ENCODE results near the gene SOCS7. TPM values are rescaled to one million over a fixed set of nuclear protein-coding genes. Genes with fewer than 3 reads are reported as not detected.

SOCS7 gene
- total RNA-seq, 1 experiment from 2014 or later = 7.4 TPM

DNA sequence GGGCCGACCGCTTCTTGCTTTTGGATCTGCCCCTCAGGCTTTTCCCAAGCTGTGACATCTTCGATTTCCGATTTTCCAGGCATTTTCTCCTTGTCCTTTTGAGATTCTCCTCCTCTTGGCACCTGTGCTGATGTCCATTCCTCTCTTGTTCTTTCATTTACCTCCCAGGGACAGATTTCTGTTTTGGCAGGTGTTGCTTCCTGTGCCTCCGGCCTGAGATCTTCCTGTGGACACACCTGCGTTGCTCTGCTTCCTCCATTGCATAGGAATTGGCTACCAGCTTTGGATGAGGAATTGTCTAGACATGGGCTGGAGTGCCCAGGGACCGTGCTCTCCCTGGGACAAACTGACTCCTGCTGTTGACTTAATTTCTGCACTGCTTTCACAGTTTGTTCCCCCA lies 23.0 kb upstream of the SOCS7 start:
- ChIA-PET POLR2A (ENCODE audit: unreplicated experiment) (no interaction called here), CTCF (interaction anchor here (0.7 kb wide), 1 partner anchor 90 kb away, joined by 3 read pairs; no protein-coding TSS in a partner anchor)
- Histone ChIP-seq H3K9ac (ENCODE audit: low read length) (no peak overlapping the region), H3K4me2 (ENCODE audit: low read length) (no peak overlapping the region), H3K79me2 (ENCODE audit: low read length) (no peaks in the 10 kb centered on the region), H3K27ac (ENCODE audit: low read length) (no peak overlapping the region), H2AFZ (ENCODE audit: low read length) (no peak overlapping the region), H4K20me1 (ENCODE audit: low read length) (no peaks in the 10 kb centered on the region), H3F3A (ENCODE audit: low read length, unreplicated experiment) (no peaks in the 10 kb centered on the region), H3K36me3 (ENCODE audit: low read depth, low read length) (no peaks in the 10 kb centered on the region), H3K27me3 (ENCODE audit: low read length) (no peaks in the 10 kb centered on the region), H3K4me1 (ENCODE audit: insufficient read depth, low read length) (no peaks in the 10 kb centered on the region), H3K9me2 (replicated peaks; ENCODE audit: low read length) (no peaks in the 10 kb centered on the region), H3K4me3 (ENCODE audit: low read length) (no peak overlapping the region), H3K9me3 (ENCODE audit: low read length) (no peaks in the 10 kb centered on the region)
- intact Hi-C loops (cut with micrococcal nuclease) = no loop called here
- no TSS peak for BruUV-seq (replicated peaks)
- ATAC-seq (no peak; the same call in 1 of the 2 replicates), DNase-seq (no peak)
- TF ChIP-seq EZH2phosphoT487 (IDR thresholded peaks at IDR 0.05; ENCODE audit: borderline replicate concordance, low read length) = no peak
- TF ChIP-seq, protein P1, sequence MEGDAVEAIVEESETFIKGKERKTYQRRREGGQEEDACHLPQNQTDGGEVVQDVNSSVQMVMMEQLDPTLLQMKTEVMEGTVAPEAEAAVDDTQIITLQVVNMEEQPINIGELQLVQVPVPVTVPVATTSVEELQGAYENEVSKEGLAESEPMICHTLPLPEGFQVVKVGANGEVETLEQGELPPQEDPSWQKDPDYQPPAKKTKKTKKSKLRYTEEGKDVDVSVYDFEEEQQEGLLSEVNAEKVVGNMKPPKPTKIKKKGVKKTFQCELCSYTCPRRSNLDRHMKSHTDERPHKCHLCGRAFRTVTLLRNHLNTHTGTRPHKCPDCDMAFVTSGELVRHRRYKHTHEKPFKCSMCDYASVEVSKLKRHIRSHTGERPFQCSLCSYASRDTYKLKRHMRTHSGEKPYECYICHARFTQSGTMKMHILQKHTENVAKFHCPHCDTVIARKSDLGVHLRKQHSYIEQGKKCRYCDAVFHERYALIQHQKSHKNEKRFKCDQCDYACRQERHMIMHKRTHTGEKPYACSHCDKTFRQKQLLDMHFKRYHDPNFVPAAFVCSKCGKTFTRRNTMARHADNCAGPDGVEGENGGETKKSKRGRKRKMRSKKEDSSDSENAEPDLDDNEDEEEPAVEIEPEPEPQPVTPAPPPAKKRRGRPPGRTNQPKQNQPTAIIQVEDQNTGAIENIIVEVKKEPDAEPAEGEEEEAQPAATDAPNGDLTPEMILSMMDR (conservative IDR thresholded peaks at IDR 0.05; ENCODE audit: low read depth, low read length) = no peak

DNA sequence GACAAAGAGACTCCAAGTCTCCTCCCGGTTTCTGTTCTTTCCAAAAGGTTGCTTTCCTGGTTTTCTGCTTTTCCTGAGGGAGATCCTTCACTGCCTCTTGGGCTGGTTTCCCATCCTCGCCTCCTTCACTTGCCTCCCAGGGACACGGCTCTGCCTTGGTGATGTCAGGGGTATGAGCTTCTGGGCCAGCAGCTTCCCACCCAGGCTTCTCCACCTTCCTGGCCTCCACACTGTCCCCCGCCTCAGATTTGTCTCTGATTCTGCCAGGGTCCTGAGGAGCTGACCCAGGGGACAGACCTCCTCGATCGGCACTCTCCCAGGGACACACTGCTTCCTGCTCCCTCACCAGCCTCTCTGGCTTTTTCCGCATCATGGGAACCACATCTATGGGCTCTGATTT lies 22.4 kb upstream of the SOCS7 start:
- Histone ChIP-seq H3K27me3 (ENCODE audit: low read length) (no peaks in the 10 kb centered on the region), H3K36me3 (ENCODE audit: low read depth, low read length) (no peaks in the 10 kb centered on the region), H3K79me2 (ENCODE audit: low read length) (no peaks in the 10 kb centered on the region), H3K4me1 (ENCODE audit: insufficient read depth, low read length) (no peaks in the 10 kb centered on the region), H3K9me2 (replicated peaks; ENCODE audit: low read length) (no peaks in the 10 kb centered on the region), H3K9ac (ENCODE audit: low read length) (no peak overlapping the region), H4K20me1 (ENCODE audit: low read length) (no peaks in the 10 kb centered on the region), H3K4me3 (ENCODE audit: low read length) (no peak overlapping the region), H3F3A (ENCODE audit: low read length, unreplicated experiment) (no peaks in the 10 kb centered on the region), H3K9me3 (ENCODE audit: low read length) (no peaks in the 10 kb centered on the region), H3K27ac (ENCODE audit: low read length) (no peak overlapping the region), H2AFZ (ENCODE audit: low read length) (no peak overlapping the region), H3K4me2 (ENCODE audit: low read length) (no peak overlapping the region)
- intact Hi-C loops (cut with micrococcal nuclease) = no loop called here
- ChIA-PET POLR2A (ENCODE audit: unreplicated experiment) (no interaction called here), CTCF (interaction anchor here (0.7 kb wide), 1 partner anchor 90 kb away, joined by 3 read pairs; no protein-coding TSS in a partner anchor)
- BruUV-seq (replicated peaks) = no TSS peak
- TF ChIP-seq EZH2phosphoT487 (IDR thresholded peaks at IDR 0.05; ENCODE audit: borderline replicate concordance, low read length) = no peak
- TF ChIP-seq EZH2 (IDR thresholded peaks at IDR 0.05; ENCODE audit: low read length, unreplicated experiment) = no peak
- TF ChIP-seq, protein P1 (conservative IDR thresholded peaks at IDR 0.05; ENCODE audit: low read depth, low read length) = no peak
- ATAC-seq (no peak), DNase-seq (no peak)

DNA sequence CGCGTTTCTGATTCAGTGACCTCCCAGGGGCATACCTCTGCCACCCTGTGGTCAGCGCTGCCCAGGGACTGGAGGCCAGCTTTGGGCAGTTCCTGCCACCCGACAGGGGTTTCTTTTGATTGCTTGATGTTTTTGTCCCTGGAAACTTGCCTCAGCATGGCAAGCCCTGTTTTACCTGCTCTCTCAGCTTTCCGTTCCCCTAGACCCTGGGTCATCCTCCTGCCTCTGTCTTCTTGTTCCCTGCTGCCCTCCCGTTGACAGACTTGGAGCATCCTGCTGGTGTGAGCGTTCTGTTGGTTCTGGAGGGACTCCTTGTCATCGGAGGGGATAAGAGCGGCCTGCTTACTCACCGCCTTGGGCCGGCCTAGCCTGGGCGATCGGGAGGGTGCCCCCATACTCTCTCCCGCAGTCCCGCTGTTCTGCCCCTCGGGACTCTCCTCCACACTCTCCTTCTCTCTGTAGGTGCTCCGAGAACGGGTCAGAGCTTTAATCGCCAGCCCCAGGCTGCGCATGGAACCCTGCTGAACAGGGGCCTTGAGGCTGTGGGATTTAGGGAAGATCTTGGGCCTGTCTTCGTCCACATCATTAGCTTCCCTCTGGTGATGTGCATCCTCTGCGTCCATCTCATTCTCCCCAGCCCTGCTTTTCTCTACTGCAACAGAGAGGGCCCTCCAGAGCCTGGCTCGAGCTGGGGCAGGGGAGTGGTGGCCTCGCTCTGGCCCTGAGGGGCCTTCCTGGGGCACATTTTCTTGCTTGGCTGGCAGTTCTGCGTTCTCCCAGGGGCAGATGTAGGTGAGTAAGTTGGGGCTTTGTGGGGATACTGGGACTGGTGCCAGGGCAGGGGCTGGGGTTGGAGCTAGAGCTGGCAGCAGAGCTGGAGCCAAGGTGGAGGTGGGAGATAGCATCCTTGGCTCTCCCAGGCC lies 21.6 kb upstream of the SOCS7 start:
- H3K27ac ChIP-seq (ENCODE audit: low read length) = no peak overlapping the region
- H3K4me1 ChIP-seq (ENCODE audit: insufficient read depth, low read length) = no peaks in the 10 kb centered on the region
- no peaks in the 10 kb centered on the region for H3K27me3 ChIP-seq (ENCODE audit: low read length)
- TF ChIP-seq EZH2phosphoT487 (IDR thresholded peaks at IDR 0.05; ENCODE audit: borderline replicate concordance, low read length) (no peak), EZH2 (IDR thresholded peaks at IDR 0.05; ENCODE audit: low read length, unreplicated experiment) (no peak)
- TF ChIP-seq, protein P1 (conservative IDR thresholded peaks at IDR 0.05; ENCODE audit: low read depth, low read length) = no peak
- H3K9me2 ChIP-seq (replicated peaks; ENCODE audit: low read length) = no peaks in the 10 kb centered on the region
- no peak overlapping the region for H3K4me3 ChIP-seq (ENCODE audit: low read length)
- H4K20me1 ChIP-seq (ENCODE audit: low read length) = no peaks in the 10 kb centered on the region
- no peak overlapping the region for H3K4me2 ChIP-seq (ENCODE audit: low read length)
- ChIA-PET POLR2A (ENCODE audit: unreplicated experiment) (no interaction called here), CTCF (no interaction called here)
- intact Hi-C loops (cut with micrococcal nuclease) = no loop called here
- BruUV-seq (replicated peaks) = no TSS peak
- H3K79me2 ChIP-seq (ENCODE audit: low read length) = no peaks in the 10 kb centered on the region
- H2AFZ ChIP-seq (ENCODE audit: low read length) = no peak overlapping the region
- H3K9me3 ChIP-seq (ENCODE audit: low read length) = no peaks in the 10 kb centered on the region
- H3F3A ChIP-seq (ENCODE audit: low read length, unreplicated experiment) = no peaks in the 10 kb centered on the region
- H3K9ac ChIP-seq (ENCODE audit: low read length) = no peak overlapping the region
- no peak for ATAC-seq
- DNase-seq = no peak
- H3K36me3 ChIP-seq (ENCODE audit: low read depth, low read length) = no peaks in the 10 kb centered on the region

Measured in PC-3 (cell line).